Stimulated activated CD8-positive, alpha-beta memory T cell treated with anti-CD3 and anti-CD28 coated beads, Interleukin-4, amount 100 ng/mL, for 1 hour (primary cell): ENCODE measurements around the gene ZNF487.
"Not testable (repeated sequence)": the region's sequence is repeated elsewhere in the genome, so short reads cannot be mapped to it uniquely, and the experiment has no call there.

Source experiments
- DNase-seq, 2 donors: peaks; one replicate each; pipeline ENCODE4 v3.0.0-alpha.2; 2020; ENCODE audit warnings: low read depth in 2 of 2, low spot score in 1 of 2

ZNF487 gene

DNA sequence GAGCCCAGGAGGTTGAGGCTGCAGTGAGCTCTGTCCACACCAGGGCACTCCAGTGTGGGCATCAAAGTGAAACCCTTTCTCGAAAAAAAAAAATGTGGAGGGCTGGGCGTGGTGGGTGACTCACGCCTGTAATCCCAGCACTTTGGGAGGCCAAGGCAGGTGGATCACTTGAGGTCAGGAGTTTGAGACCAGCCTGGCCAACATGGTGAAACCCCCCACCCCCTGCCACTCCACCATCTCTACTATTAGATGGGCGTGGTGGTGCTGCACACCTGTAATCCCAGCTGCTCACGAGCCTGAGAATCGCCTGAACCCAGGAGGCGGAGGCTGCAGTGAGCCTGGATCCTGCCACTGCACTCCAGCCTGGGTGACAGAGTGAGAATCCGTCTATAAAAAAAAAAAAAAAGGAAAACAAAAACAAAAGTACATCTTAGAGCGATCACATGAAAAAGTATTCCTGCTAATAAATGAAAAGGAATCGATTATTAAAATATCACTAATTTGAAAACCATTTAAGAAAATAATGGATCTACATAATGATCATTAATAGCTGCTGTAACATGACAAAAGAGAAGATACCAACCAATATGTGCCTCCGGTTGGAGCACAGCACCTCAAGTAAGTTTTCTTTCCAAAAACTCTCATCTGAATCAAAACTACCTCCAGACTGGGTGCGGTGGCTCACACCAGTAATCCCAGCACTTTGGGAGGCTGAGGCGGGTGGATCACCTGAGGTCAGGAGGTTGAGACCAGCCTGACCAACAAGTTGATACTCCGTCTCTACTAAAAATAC is 32.8 kb upstream of the ZNF487 start:
- DNase-seq: no peak

GRCh38 chr10:43404704-43405084 is 32.2 kb upstream of the ZNF487 start:
- DNase-seq: no peak

DNA sequence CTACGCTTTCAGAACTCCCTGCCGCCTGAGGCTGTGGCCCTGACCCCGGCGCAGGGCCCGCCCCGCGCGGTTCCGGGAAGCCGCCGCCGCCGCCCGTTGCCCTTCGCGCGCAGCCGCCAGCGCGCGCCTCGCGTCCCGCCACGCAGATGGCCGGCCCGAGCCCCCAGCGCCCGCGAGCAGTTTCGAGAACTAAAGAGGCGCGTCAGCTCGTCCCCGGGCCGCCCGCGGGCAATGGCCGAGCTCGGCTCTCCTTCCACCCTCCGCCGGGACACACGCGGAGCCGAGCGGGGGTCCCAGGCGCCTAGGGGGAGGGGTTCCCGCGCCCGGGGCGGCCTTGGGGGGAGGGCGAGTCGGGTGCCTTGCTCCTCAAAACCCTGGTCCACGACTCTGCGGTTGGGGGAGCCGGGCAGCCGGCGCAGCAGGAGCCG is 29.7 kb upstream of the ZNF487 start:
- DNase-seq: peak in 1 of 2 donors; percentile 21

- DNase-seq: peak; percentile 62 to 73
Observed at GRCh38 chr10:43407576-43408330, 29.2 kb upstream of the ZNF487 start.

- DNase-seq: no peak
Observed at GRCh38 chr10:43408331-43408709, 28.6 kb upstream of the ZNF487 start.

GRCh38 chr10:43408710-43409384 is 28.1 kb upstream of the ZNF487 start, which contains the start of gene HNRNPF:
TSS of gene HNRNPF (minus strand) at chr10:43409186. CDS start at chr10:43387884, 21,302 bp downstream.
- peak; percentile 79 to 87 for DNase-seq

GRCh38 chr10:43409385-43410109 is 27.4 kb upstream of the ZNF487 start:
- peak in 1 of 2 donors; percentile 40 for DNase-seq

DNA sequence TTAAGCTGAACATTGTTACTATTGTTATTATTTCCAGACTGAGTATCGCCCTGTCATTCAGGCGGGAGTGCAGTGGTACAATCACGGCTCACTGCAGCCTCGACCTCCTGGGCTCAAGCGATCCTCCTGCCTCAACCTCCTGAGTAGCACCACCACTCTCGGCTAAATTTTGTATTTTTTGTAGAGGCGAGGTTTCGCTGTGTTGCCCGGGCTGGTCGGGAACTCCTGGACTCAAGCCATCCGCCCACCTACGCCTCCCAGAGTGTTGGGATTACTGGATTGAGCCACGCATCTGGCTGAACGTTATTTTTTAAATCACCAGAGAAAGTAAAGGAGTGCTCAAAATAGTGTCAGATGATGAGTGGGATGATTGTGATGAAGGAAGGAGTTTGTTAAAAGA is 26.6 kb upstream of the ZNF487 start:
- DNase-seq: no peak

DNA sequence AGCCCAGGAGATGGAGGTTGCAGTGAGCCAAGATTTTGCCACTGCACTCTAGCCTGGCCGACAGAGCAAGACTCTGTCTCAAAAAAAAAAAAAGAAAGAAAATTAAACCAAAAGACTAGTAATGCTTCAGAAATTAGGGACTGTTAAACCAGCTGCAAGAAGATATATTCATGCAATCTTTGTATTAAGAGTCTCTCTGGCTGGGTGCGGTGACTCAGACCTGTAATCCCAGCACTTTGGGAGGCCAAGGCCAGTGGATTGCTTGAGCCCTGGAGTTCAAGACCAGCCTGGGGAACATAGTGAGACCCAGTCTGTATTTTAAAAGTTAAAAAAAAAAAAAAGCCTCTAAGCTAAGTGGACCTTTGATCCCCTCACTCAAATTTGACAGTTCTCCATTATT is 25.4 kb upstream of the ZNF487 start:
- DNase-seq: no peak

DNA sequence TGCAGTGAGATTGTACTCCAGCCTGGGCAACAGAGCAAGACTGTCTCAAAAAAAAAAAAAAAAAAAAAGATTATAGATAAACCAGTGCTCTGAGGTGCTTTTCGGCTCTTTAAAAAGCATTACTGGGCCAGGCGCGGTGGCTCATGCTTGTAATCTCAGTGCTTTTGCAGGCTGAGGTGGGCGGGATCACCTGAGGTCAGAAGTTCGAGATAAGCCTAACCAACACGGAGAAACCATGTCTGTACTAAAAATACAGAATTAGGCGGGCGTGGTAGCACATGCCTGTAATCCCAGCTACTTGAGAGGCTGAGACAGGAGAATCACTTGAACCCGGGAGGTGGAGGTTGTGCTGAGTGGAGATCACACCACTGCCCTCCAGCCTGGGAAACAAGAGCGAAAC is 21.4 kb upstream of the ZNF487 start:
- no peak for DNase-seq

DNA sequence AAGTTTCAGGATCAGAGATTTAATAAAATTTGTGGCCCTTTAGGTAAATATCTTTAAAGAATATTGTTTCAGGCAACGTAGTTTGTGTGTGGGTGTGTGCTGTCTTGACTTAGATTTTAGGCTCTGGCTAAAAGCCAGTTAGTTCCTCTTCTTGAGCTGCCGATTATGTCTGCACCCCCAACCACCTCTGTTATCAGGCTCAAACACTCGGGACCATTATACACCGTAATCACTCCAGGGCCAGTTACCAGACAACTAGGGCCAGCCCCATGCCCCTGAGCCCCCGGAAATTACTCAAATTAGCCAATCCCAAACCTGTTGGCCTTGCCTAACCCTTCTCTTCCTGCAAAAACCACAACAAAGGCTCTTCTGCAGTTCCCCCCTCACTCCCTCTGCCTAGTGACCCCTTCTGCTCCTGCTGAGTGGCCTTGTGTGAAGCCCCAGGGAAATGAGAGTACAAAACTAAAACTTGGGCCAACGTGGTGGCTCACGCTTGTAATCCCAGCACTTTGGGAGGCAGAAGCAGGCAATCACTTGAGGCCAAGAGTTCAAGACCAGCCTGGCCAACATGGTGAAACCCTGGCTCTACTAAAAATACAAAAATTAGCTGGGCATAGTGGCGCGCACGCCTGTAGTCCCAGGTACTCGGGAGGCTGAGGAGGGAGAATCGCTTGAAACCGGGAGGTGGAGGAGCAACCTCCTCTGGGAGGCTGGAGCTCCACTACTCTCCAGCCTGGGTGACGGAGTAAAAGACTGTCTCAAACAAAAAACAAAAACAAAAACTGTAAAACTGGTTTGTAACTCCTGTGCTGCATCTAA is 18.8 kb upstream of the ZNF487 start:
- DNase-seq: peak in 1 of 2 donors; percentile 17

- DNase-seq: no peak
Observed at GRCh38 chr10:43419997-43420368, 16.9 kb upstream of the ZNF487 start.

GRCh38 chr10:43420369-43421200 is 16.3 kb upstream of the ZNF487 start:
- DNase-seq: peak; percentile 60 to 68

DNA sequence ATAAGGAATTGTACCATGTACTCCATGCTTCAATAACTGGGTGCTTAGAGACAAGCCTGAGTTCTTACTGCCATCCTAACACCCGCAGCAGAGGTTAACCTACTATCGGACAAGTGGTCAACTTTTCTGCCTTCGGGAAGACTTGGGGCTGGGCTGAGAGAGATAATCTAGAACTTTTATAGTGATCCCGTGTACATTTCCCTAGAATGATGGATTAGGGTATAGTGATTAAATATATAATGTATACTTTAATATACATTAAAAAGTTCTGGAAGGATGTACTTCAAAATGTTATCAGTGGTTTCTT is 15.8 kb upstream of the ZNF487 start:
- DNase-seq: no peak

- no peak for DNase-seq
Observed at GRCh38 chr10:43421519-43421918, 15.4 kb upstream of the ZNF487 start.

DNA sequence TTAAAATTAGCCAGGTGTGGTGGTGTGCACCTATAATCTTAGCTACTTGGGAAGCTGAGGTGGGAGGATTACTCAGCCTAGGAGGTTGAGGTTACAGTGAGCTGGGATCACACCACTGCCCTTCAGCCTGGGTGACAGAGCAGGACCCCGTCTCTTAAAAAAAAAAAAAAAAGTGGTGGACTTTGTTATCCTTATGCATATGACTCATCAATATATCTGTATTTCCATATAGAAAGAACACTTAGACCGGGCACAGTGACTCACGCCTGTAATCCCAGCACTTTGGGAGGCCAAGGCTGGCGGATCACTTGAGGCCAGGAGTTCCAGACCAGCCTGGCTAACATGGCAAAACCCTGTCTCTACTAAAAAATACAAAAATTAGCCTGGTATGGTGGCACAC is 15.0 kb upstream of the ZNF487 start:
- not testable (repeated sequence) for DNase-seq

GRCh38 chr10:43424416-43424815 is 12.5 kb upstream of the ZNF487 start:
- no peak for DNase-seq

DNA sequence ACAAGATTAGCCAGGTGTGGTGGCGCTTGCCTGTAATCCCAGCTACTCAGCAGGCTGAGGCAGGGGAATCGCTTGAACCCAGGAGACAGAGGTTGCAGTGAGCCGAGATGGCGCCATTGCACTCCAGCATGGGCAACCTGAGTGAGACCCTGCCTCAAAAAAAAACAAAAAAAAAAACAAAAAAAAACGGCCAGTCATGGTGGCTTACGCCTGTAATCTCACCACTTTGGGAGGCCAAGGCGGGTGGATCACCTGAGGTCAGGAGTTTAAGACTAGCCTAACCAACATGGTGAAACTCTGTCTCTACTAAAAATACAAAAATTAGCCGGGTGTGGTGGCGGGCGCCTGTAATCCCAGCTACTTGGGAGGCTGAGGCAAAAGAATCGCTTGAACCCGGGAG is 10.4 kb upstream of the ZNF487 start:
- DNase-seq: not testable (repeated sequence)

DNA sequence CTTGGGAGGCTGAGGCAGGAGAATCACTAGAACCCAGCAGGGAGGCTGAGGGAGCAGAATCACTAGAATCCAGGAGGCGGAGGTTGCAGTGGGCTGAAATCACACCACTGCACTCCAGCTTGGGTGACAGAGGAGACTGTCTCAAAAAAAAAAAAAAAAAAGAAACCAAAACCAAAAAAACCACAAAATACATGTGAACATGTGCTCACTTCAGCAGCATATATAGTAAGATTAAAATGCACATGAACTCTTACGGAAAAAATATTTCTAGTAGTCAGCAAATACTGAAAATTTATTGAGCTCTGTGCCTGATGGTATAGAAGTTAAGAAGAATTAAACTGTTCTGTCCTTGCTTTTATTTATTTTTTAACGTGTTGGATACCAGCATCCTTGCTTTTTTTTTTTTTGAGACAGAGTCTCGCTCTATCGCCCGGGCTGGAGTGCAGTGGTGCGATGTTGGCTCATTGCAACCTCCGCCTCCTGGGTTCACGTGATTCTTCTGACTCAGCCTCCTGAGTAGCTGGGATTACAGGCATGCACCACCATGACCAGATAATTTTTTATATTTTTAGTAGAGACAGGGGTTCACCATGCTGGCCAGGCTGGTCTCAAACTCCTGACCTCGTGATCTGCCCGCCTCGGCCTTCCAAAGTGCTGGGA is 9.6 kb upstream of the ZNF487 start:
- no peak for DNase-seq
